ENCODE data around the gene ABHD12. TPM values are rescaled to one million over a fixed set of nuclear protein-coding genes. Genes with fewer than 3 reads are reported as not detected.

ABHD12 gene
- total RNA-seq, 2 donors from 2014 or later = 54.2 to 60.6 TPM

- H3K27me3 ChIP-seq = no peaks in the 10 kb centered on the region
- intact Hi-C loops (cut with DNase I) = no loop called here
- H3K4me3 ChIP-seq = no peak overlapping the region
- no peaks in the 10 kb centered on the region for H3K4me1 ChIP-seq
- no peak overlapping the region for H3K9ac ChIP-seq (ENCODE audit: low read depth in 2 of 2, low read length in 2 of 2)
- TF ChIP-seq CTCF (IDR thresholded peaks at IDR 0.05) = no peak
- no peak overlapping the region for H3K27ac ChIP-seq
- H3K9me3 ChIP-seq = no peaks in the 10 kb centered on the region
- H3K36me3 ChIP-seq = peaks cover 32% of the 10 kb centered on the region
- DNase-seq = no peak
These were observed 102.1 kb downstream of the ABHD12 start for GRCh38 chr20:25288291-25289181.

GRCh38 chr20:25287631-25288290 lies 102.9 kb downstream of the ABHD12 start:
- no peaks in the 10 kb centered on the region for H3K4me1 ChIP-seq

GRCh38 chr20:25286917-25287316 lies 103.7 kb downstream of the ABHD12 start:
- no peaks in the 10 kb centered on the region for H3K27me3 ChIP-seq
- no peaks in the 10 kb centered on the region for H3K9me3 ChIP-seq
- H3K4me3 ChIP-seq = no peak overlapping the region
- no peak for DNase-seq
- intact Hi-C loops (cut with DNase I) = no loop called here
- no peak overlapping the region for H3K9ac ChIP-seq (ENCODE audit: low read depth in 2 of 2, low read length in 2 of 2)
- no peak for TF ChIP-seq CTCF (IDR thresholded peaks at IDR 0.05)
- H3K36me3 ChIP-seq = peaks cover 36% of the 10 kb centered on the region
- H3K27ac ChIP-seq = no peak overlapping the region
- H3K4me1 ChIP-seq = no peaks in the 10 kb centered on the region

More at GRCh38 chr20:25287631-25288290, 102.9 kb downstream of the ABHD12 start:
- no peak overlapping the region for H3K9ac ChIP-seq (ENCODE audit: low read depth in 2 of 2, low read length in 2 of 2)
- TF ChIP-seq CTCF (IDR thresholded peaks at IDR 0.05) = no peak
- H3K36me3 ChIP-seq = peaks cover 30% of the 10 kb centered on the region
- no peaks in the 10 kb centered on the region for H3K27me3 ChIP-seq
- intact Hi-C loops (cut with DNase I) = no loop called here
- H3K4me3 ChIP-seq = no peak overlapping the region
- no peak for DNase-seq
- no peak overlapping the region for H3K27ac ChIP-seq
- H3K9me3 ChIP-seq = no peaks in the 10 kb centered on the region

GRCh38 chr20:25285856-25286798 lies 104.5 kb downstream of the ABHD12 start:
- no peak for DNase-seq
- Histone ChIP-seq H3K9ac (ENCODE audit: low read depth in 2 of 2, low read length in 2 of 2) (no peak overlapping the region), H3K27me3 (no peaks in the 10 kb centered on the region), H3K27ac (no peak overlapping the region), H3K4me3 (no peak overlapping the region), H3K9me3 (no peaks in the 10 kb centered on the region), H3K36me3 (peaks cover 40% of the 10 kb centered on the region), H3K4me1 (no peaks in the 10 kb centered on the region)
- intact Hi-C loops (cut with DNase I) = no loop called here
- TF ChIP-seq CTCF (IDR thresholded peaks at IDR 0.05) = no peak

- Histone ChIP-seq H3K4me1 (no peaks in the 10 kb centered on the region), H3K9ac (ENCODE audit: low read depth in 2 of 2, low read length in 2 of 2) (no peak overlapping the region), H3K27me3 (no peaks in the 10 kb centered on the region), H3K4me3 (no peak overlapping the region), H3K27ac (no peak overlapping the region), H3K36me3 (peaks cover 47% of the 10 kb centered on the region), H3K9me3 (no peaks in the 10 kb centered on the region)
- DNase-seq = no peak
- intact Hi-C loops (cut with DNase I) = no loop called here
- TF ChIP-seq CTCF (IDR thresholded peaks at IDR 0.05) = no peak
These were observed 105.5 kb downstream of the ABHD12 start for GRCh38 chr20:25285091-25285647.
